ENCODE measurements around the gene HORMAD2.

- TF ChIP-seq POLR2A (IDR thresholded peaks at IDR 0.05), result no peak
- TF ChIP-seq, protein P1, sequence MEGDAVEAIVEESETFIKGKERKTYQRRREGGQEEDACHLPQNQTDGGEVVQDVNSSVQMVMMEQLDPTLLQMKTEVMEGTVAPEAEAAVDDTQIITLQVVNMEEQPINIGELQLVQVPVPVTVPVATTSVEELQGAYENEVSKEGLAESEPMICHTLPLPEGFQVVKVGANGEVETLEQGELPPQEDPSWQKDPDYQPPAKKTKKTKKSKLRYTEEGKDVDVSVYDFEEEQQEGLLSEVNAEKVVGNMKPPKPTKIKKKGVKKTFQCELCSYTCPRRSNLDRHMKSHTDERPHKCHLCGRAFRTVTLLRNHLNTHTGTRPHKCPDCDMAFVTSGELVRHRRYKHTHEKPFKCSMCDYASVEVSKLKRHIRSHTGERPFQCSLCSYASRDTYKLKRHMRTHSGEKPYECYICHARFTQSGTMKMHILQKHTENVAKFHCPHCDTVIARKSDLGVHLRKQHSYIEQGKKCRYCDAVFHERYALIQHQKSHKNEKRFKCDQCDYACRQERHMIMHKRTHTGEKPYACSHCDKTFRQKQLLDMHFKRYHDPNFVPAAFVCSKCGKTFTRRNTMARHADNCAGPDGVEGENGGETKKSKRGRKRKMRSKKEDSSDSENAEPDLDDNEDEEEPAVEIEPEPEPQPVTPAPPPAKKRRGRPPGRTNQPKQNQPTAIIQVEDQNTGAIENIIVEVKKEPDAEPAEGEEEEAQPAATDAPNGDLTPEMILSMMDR (IDR thresholded peaks at IDR 0.05), result peak in 1 of 6 experiments; percentile 7
Observed at GRCh38 chr22:30047364-30047738, 32.9 kb upstream of the HORMAD2 start.
